CD14-positive monocyte (primary cell): Measurements from ENCODE around the gene REELD1. TPM values are rescaled to one million over a fixed set of nuclear protein-coding genes. Genes with fewer than 3 reads are reported as not detected.

ENCODE experiments used
- DNase-seq, 3 donors: peaks; one replicate each; pipeline ENCODE4 v3.0.0-alpha.2; 2011 to 2022
- H2AFZ ChIP-seq: 2 replicates; pipeline ENCODE4 v1.6.0; 2012; ENCODE audit warnings: mild to moderate bottlenecking, low read depth, low read length, inconsistent platforms; ENCODE audit not compliant: insufficient read depth, poor library complexity, severe bottlenecking
- H3K27ac ChIP-seq, 2 donors: 1 replicate in 1 of 2; 2 replicates in 1 of 2; pipeline ENCODE4 v1.5.1; 2012 to 2013; ENCODE audit warnings: low read length in 2 of 2, control low read depth in 1 of 2, inconsistent platforms in 1 of 2, low read depth in 1 of 2, mild to moderate bottlenecking in 1 of 2
- H3K27me3 ChIP-seq, 2 donors: one replicate each; pipeline versions ENCODE4 v1.6.0 to v1.6.1; 2011 to 2013; ENCODE audit warnings: low read length in 2 of 2; ENCODE audit not compliant: control insufficient read depth in 2 of 2, insufficient read depth in 2 of 2
- H3K36me3 ChIP-seq, 2 donors: replicated peaks in 1 of 2; 1 replicate in 1 of 2; 2 replicates in 1 of 2; pipeline versions ENCODE4 v1.5.1 to v1.6.1; 2012 to 2013; ENCODE audit warnings: low read length in 2 of 2, control low read depth in 1 of 2, inconsistent platforms in 1 of 2, mild to moderate bottlenecking in 1 of 2; ENCODE audit not compliant: insufficient read depth in 2 of 2, control insufficient read depth in 1 of 2
- H3K4me1 ChIP-seq, 2 donors: 1 replicate in 1 of 2; 2 replicates in 1 of 2; pipeline versions ENCODE4 v1.5.1 to v1.6.1; 2012 to 2013; ENCODE audit warnings: low read length in 2 of 2, control low read depth in 1 of 2, inconsistent platforms in 1 of 2, mild to moderate bottlenecking in 1 of 2, moderate library complexity in 1 of 2; ENCODE audit not compliant: insufficient read depth in 2 of 2, control insufficient read depth in 1 of 2
- H3K4me2 ChIP-seq: replicated peaks from 2 replicates; pipeline ENCODE3; 2012; ENCODE audit warnings: low read length, moderate library complexity, mild to moderate bottlenecking; ENCODE audit not compliant: poor library complexity, severe bottlenecking; ENCODE audit errors: extremely low read depth
- H3K4me3 ChIP-seq, 3 experiments: fragments of 200-600 bp in 1 of 3; sonication (generic) in 1 of 3; replicated peaks in 1 of 3; 1 replicate in 2 of 3; 2 replicates in 1 of 3; pipeline ENCODE4 v1.5.1; 2011 to 2013; ENCODE audit warnings: low read length in 3 of 3, mild to moderate bottlenecking in 3 of 3, control low read depth in 2 of 3, low read depth in 2 of 3, inconsistent platforms in 1 of 3, moderate library complexity in 1 of 3
- H3K79me2 ChIP-seq: 2 replicates; pipeline ENCODE4 v1.6.0; 2012; ENCODE audit warnings: mild to moderate bottlenecking, control low read depth, inconsistent platforms, low read length, moderate library complexity; ENCODE audit not compliant: insufficient read depth
- H3K9ac ChIP-seq: 2 replicates; pipeline ENCODE4 v1.6.0; 2017; ENCODE audit warnings: low read length, mild to moderate bottlenecking; ENCODE audit not compliant: insufficient read depth, poor library complexity, severe bottlenecking
- H3K9me3 ChIP-seq, 2 donors: replicated peaks in 1 of 2; 1 replicate in 1 of 2; 2 replicates in 1 of 2; pipeline versions ENCODE4 v1.5.1 to v1.6.1; 2012 to 2013; ENCODE audit warnings: low read length in 2 of 2, control low read depth in 1 of 2; ENCODE audit not compliant: control insufficient read depth in 1 of 2, insufficient read depth in 1 of 2
- H4K20me1 ChIP-seq: 2 replicates; pipeline ENCODE4 v1.6.0; 2012; ENCODE audit warnings: mild to moderate bottlenecking, low read length, control low read depth, moderate library complexity; ENCODE audit not compliant: insufficient read depth
- H3K27ac Mint-ChIP-seq, 7 donors: one replicate each; pipeline ENCODE4 v1.8.0; 2020; ENCODE audit warnings: mild to moderate bottlenecking in 7 of 7, mixed read lengths in 7 of 7, moderate library complexity in 6 of 7, inconsistent platforms in 2 of 7
- H3K27me3 Mint-ChIP-seq, 3 donors: one replicate each; pipeline ENCODE4 v1.8.0; 2021 to 2022; ENCODE audit warnings: low read depth in 3 of 3, mild to moderate bottlenecking in 3 of 3, mixed read lengths in 3 of 3, moderate library complexity in 3 of 3, inconsistent platforms in 1 of 3
- H3K36me3 Mint-ChIP-seq, 2 donors: one replicate each; pipeline ENCODE4 v1.8.0; 2020; ENCODE audit warnings: mixed read lengths in 2 of 2, inconsistent platforms in 1 of 2, mild to moderate bottlenecking in 1 of 2
- H3K4me1 Mint-ChIP-seq: one replicate; pipeline ENCODE4 v1.8.0; 2020; ENCODE audit warnings: mild to moderate bottlenecking, mixed read lengths
- H3K4me3 Mint-ChIP-seq, 2 donors: one replicate each; pipeline ENCODE4 v1.8.0; 2020; ENCODE audit warnings: mild to moderate bottlenecking in 2 of 2, mixed read lengths in 2 of 2, moderate library complexity in 1 of 2
- H3K9me3 Mint-ChIP-seq, 7 donors: one replicate each; pipeline ENCODE4 v1.8.0; 2020 to 2022; ENCODE audit warnings: mixed read lengths in 7 of 7, mild to moderate bottlenecking in 6 of 7, moderate library complexity in 6 of 7, inconsistent platforms in 2 of 7
- WGBS: methylation state at CpG from one replicate; pipeline ENCODE4 v1.1.5; 2013; ENCODE audit warnings: missing lambda C conversion rate; ENCODE audit not compliant: insufficient coverage; 5-methylcytosine and 5-hydroxymethylcytosine counted together
- intact Hi-C, 2 donors: fragments of 100-400 bp; cut with micrococcal nuclease; formaldehyde crosslinking; loops; one replicate each; pipeline versions ENCODE4 v1.15.0 to v1.15.1; 2023
- polyA plus RNA-seq, 3 donors: library from polyadenylated mRNA; depleted of rRNA in 1 of 3; unstranded in 2 of 3; stranded (reverse) in 1 of 3; fragments of 300-500 nt in 2 of 3; fragments of >200 nt in 1 of 3; fragmentation: Illumina TruSeq in 2 of 3; gene quantifications; 1 replicate in 2 of 3; 2 replicates in 1 of 3; pipeline ENCODE4 v1.2.3, GENCODE V29; 2012 to 2021
- TF ChIP-seq, protein P1 (sequence below): fragments of 200-600 bp; IDR thresholded peaks from one replicate; pipeline ENCODE4 v1.8.0; 2022; ENCODE audit warnings: antibody characterized with exemption, mild to moderate bottlenecking

The REELD1 gene
- polyA plus RNA-seq, 3 donors: 1.5 TPM; not detected in 2

- no peak for DNase-seq
- Histone ChIP-seq H3K27me3 (no peaks in the 10 kb centered on the region), H3K27ac (no peak overlapping the region), H3K79me2 (no peaks in the 10 kb centered on the region), H3K36me3 (peaks cover 65 to 74% of the 10 kb centered on the region in 2 donors), H3K9me3 (no peaks in the 10 kb centered on the region), H4K20me1 (no peaks in the 10 kb centered on the region), H2AFZ (no peak overlapping the region), H3K4me3 (no peak overlapping the region), H3K4me1 (no peaks in the 10 kb centered on the region), H3K9ac (no peak overlapping the region), H3K4me2 (no peak overlapping the region)
- intact Hi-C loops: no loop called here
- TF ChIP-seq, protein P1, sequence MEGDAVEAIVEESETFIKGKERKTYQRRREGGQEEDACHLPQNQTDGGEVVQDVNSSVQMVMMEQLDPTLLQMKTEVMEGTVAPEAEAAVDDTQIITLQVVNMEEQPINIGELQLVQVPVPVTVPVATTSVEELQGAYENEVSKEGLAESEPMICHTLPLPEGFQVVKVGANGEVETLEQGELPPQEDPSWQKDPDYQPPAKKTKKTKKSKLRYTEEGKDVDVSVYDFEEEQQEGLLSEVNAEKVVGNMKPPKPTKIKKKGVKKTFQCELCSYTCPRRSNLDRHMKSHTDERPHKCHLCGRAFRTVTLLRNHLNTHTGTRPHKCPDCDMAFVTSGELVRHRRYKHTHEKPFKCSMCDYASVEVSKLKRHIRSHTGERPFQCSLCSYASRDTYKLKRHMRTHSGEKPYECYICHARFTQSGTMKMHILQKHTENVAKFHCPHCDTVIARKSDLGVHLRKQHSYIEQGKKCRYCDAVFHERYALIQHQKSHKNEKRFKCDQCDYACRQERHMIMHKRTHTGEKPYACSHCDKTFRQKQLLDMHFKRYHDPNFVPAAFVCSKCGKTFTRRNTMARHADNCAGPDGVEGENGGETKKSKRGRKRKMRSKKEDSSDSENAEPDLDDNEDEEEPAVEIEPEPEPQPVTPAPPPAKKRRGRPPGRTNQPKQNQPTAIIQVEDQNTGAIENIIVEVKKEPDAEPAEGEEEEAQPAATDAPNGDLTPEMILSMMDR: no peak
- H3K27ac Mint-ChIP-seq: no peak overlapping the region
- WGBS: 100% methylated on average over 1 of the region's 2 CpGs
- H3K27me3 Mint-ChIP-seq: no peaks in the 10 kb centered on the region
- H3K4me1 Mint-ChIP-seq: no peaks in the 10 kb centered on the region
- no peak overlapping the region for H3K4me3 Mint-ChIP-seq
- no peaks in the 10 kb centered on the region for H3K9me3 Mint-ChIP-seq
- peaks cover 65 to 78% of the 10 kb centered on the region in 2 donors for H3K36me3 Mint-ChIP-seq
Measured at GRCh38 chr4:146190456-146190855, 23.9 kb upstream of the REELD1 start.

DNA sequence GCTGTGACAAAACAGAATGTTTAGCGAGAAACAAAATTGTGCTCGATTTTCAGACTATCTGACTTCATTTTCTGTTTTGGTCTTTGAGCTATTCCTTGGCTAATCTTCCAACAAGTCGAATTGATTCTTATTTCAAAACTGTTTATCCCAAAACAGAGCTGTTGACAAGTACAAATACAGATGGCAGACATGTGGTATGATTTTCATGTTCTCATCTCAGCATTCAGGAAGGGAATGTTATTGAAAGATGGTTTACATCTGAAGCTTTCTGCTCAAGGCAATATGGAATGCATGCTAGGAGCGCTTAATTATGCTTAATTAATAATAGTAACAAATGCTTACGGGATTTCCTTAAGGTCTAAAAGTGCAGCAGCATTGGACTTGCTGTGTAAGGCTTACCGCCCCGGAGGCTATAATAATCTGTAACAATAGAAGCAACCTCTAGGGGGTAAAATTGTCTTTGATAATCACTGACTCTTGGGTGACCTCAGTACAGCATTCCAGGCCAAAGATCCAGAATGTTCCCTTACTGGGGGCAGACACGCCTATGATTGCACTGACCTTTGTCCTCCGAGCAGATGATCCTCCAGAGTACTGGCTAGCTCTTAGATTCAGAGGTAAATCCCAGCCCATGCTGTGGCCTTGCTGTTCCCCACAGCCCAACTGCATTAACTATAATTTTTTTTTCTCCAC lies 22.4 kb upstream of the REELD1 start:
- Histone ChIP-seq H3K27ac (no peak overlapping the region), H2AFZ (no peak overlapping the region), H3K36me3 (peaks cover 51 to 59% of the 10 kb centered on the region in 2 donors), H3K27me3 (no peaks in the 10 kb centered on the region), H3K9me3 (no peaks in the 10 kb centered on the region), H3K4me2 (no peak overlapping the region), H3K4me1 (no peaks in the 10 kb centered on the region), H4K20me1 (no peaks in the 10 kb centered on the region), H3K79me2 (no peaks in the 10 kb centered on the region), H3K4me3 (no peak overlapping the region), H3K9ac (no peak overlapping the region)
- H3K9me3 Mint-ChIP-seq: peaks cover 0 to 1% (median 0%) of the 10 kb centered on the region in 7 donors
- no peak overlapping the region for H3K4me3 Mint-ChIP-seq
- peaks cover 0 to 1% (median 1%) of the 10 kb centered on the region in 3 donors for H3K27me3 Mint-ChIP-seq
- intact Hi-C loops: no loop called here
- H3K27ac Mint-ChIP-seq: peak overlapping the region in 1 of 7 donors; percentile 17
- H3K4me1 Mint-ChIP-seq: no peaks in the 10 kb centered on the region
- 100% methylated on average over 2 of the region's 9 CpGs for WGBS
- peaks cover 56 to 63% of the 10 kb centered on the region in 2 donors for H3K36me3 Mint-ChIP-seq
- TF ChIP-seq, protein P1: no peak
- DNase-seq: no peak
